Activated CD4-positive, alpha-beta T cell treated with anti-CD3 and anti-CD28 coated beads for 36 hours (primary cell): ENCODE data around the gene TENT5A. TPM values are rescaled to one million over a fixed set of nuclear protein-coding genes. Genes with fewer than 3 reads are reported as not detected.
"Not testable (repeated sequence)": the region's sequence is repeated elsewhere in the genome, so short reads cannot be mapped to it uniquely, and the experiment has no call there.

Experiments
- ATAC-seq: fragments of 200-7000 bp; cut with Tn5 transposase; one replicate; pipeline ENCODE4 v1.10.0; 2021; ENCODE audit warnings: mild to moderate bottlenecking, moderate library complexity
- CTCF ChIA-PET: fragments of 350-600 bp; sonication (Branson Sonifier 250); formaldehyde crosslinking; loops from one replicate; lab custom pipeline; 2021; ENCODE audit warnings: antibody characterized with exemption; lab: Charles Lee
- POLR2A ChIA-PET: fragments of 350-600 bp; sonication (Branson Sonifier 250); formaldehyde crosslinking; loops from one replicate; lab custom pipeline; 2021; ENCODE audit warnings: antibody characterized with exemption, inconsistent platforms; lab: Charles Lee
- DNase-seq: peaks from one replicate; pipeline ENCODE4 v3.0.0-alpha.2; 2020
- H3K27ac Mint-ChIP-seq: one replicate; pipeline ENCODE4 v1.8.0; 2021; ENCODE audit warnings: mixed read lengths
- H3K27me3 Mint-ChIP-seq: one replicate; pipeline ENCODE4 v1.8.0; 2021; ENCODE audit warnings: mixed read lengths
- H3K36me3 Mint-ChIP-seq: one replicate; pipeline ENCODE4 v1.8.0; 2021; ENCODE audit warnings: low read depth, mixed read lengths
- H3K4me1 Mint-ChIP-seq: one replicate; pipeline ENCODE4 v1.8.0; 2021; ENCODE audit warnings: mixed read lengths
- H3K4me3 Mint-ChIP-seq: one replicate; pipeline ENCODE4 v1.8.0; 2021; ENCODE audit warnings: mild to moderate bottlenecking, moderate library complexity, mixed read lengths
- H3K9me3 Mint-ChIP-seq: one replicate; pipeline ENCODE4 v1.8.0; 2021; ENCODE audit warnings: low read depth, mixed read lengths
- intact Hi-C, 2 experiments: fragments of 100-400 bp; cut with DNase I in 1 of 2; cut with micrococcal nuclease in 1 of 2; formaldehyde crosslinking; loops; one replicate each; pipeline versions ENCODE4 v1.14.2 to v1.15.1; 2022 to 2024; cut with DNase I, micrococcal nuclease
- total RNA-seq, 2 experiments: library from RNA; stranded (reverse); gene quantifications; one replicate each; pipeline ENCODE4 v1.2.3, GENCODE V29; 2021

Gene TENT5A
- total RNA-seq, 2 experiments from 2014 or later = 0.43 to 0.51 TPM

DNA sequence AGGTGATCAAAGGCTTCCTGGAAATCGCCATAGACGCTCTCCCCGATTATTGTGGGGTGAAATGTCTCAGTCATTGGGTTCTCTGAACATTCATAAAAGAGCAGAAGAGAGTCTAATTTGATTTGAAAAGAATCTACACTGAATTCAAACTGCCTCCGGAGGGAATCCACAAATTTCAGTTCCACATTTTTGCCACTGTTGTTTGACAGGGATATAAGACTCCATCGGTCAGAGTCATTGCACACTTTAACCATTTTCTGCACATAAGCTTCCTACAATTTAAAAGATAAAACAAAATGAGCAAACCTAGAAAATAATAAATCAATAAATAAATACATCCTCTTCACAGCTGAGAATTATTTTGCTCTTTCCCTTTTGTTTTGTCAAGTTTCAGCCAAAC is 2.3 kb downstream of the TENT5A start:
- Mint-ChIP-seq H3K27me3 (peaks cover 14% of the 10 kb centered on the region), H3K9me3 (no peaks in the 10 kb centered on the region), H3K4me3 (no peak overlapping the region), H3K27ac (no peak overlapping the region), H3K4me1 (peaks cover 21% of the 10 kb centered on the region), H3K36me3 (peaks cover 3% of the 10 kb centered on the region)
- ATAC-seq (no peak), DNase-seq (no peak)
- intact Hi-C loops = loop anchor here (2.0 to 10.0 kb wide), 7 partner anchors 298 to 1973 kb away; partner anchors contain the start of genes BCKDHB (in 1 of the 2), DOP1A (in 1 of the 2) and UBE3D (in 1 of the 2)
- ChIA-PET POLR2A (no interaction called here), CTCF (no interaction called here)

- POLR2A ChIA-PET = no interaction called here
- intact Hi-C loops = loop anchor here (2.0 to 10.0 kb wide), 7 partner anchors 297 to 1972 kb away; partner anchors contain the start of genes BCKDHB (in 1 of the 2), DOP1A (in 1 of the 2) and UBE3D (in 1 of the 2)
Measured at GRCh38 chr6:81749707-81750106, 2.8 kb downstream of the TENT5A start.

DNA sequence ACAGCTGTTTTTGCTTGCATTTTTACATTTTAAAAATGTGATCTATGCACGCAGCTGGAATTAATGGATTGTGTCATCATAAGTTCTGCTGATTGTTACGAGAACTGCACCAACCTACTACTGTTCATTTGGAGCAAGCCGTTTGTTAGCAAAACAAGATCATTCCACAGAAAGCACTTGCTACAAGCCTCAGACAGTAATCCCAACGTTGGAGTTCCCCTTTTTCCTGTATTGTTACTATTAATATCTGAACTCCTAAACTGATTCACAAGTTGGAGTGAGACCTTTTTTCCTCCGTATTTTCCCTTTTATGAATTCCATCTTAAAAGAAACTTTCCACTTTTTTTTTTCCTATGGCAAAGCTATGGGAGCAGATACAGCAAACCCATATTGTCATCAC is 3.5 kb downstream of the TENT5A start:
- intact Hi-C loops = no loop called here
- peaks cover 25% of the 10 kb centered on the region for H3K4me1 Mint-ChIP-seq
- no peak overlapping the region for H3K27ac Mint-ChIP-seq
- CTCF ChIA-PET = no interaction called here
- no peaks in the 10 kb centered on the region for H3K9me3 Mint-ChIP-seq
- H3K36me3 Mint-ChIP-seq = peaks cover 3% of the 10 kb centered on the region
- peaks cover 11% of the 10 kb centered on the region for H3K27me3 Mint-ChIP-seq
- POLR2A ChIA-PET = no interaction called here
- H3K4me3 Mint-ChIP-seq = no peak overlapping the region
- DNase-seq (no peak), ATAC-seq (no peak)

More at GRCh38 chr6:81749707-81750106, 2.8 kb downstream of the TENT5A start:
- Mint-ChIP-seq H3K36me3 (peaks cover 3% of the 10 kb centered on the region), H3K4me3 (no peak overlapping the region), H3K9me3 (no peaks in the 10 kb centered on the region), H3K4me1 (peaks cover 24% of the 10 kb centered on the region), H3K27me3 (peaks cover 14% of the 10 kb centered on the region), H3K27ac (no peak overlapping the region)
- CTCF ChIA-PET = no interaction called here
- no peak for DNase-seq
- no peak for ATAC-seq

DNA sequence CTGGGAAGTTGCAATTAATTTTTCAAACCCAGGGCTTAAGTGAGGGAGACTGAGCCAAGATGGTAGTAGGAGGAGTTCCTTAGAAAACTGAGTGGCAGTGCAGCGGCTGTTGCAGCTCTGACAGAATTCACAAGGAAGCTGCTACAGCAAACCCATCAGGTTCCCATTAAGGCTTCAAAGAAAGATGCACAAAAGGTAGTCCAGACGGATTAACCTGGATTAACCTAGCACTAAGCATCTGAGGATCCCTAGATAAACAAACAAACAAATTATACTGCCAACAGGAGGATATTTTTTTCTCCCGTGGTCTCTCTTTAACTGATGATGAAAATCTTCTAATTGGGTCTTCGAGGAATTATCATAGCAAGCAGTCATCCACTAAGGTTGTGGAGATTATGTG is 5.2 kb downstream of the TENT5A start:
- Mint-ChIP-seq H3K9me3 (no peaks in the 10 kb centered on the region), H3K4me1 (peaks cover 21% of the 10 kb centered on the region)
- POLR2A ChIA-PET = no interaction called here

DNA sequence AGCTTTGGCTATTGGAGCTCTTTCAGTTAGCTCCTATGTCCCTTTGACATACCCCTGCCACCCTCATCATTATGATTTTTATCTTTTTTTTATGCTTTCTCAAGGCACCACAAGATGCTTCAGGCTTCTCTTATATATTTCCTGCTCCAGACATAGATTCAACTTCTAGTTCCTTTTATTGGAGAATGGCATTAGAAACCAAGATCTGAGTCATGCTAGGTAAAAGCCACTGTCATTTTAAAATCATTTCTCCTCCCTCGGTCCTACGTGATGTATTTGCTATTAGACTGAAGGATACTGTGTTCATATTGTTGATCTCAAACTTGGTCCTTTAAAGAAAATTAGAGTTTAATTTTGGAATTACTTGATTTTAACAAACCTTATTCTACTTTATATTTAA is 8.3 kb downstream of the TENT5A start:
- intact Hi-C loops = no loop called here
- ATAC-seq = no peak
- ChIA-PET CTCF (no interaction called here), POLR2A (no interaction called here)
- Mint-ChIP-seq H3K27ac (no peak overlapping the region), H3K27me3 (no peaks in the 10 kb centered on the region), H3K9me3 (no peaks in the 10 kb centered on the region), H3K4me3 (no peak overlapping the region), H3K36me3 (peaks cover 3% of the 10 kb centered on the region), H3K4me1 (peaks cover 5% of the 10 kb centered on the region)
- no peak for DNase-seq

More for the DNA sequence above, 5.2 kb downstream of the TENT5A start:
- CTCF ChIA-PET = interaction anchor here (1.1 kb wide), 1 partner anchor 1533 kb away, joined by 5 read pairs; no protein-coding TSS in a partner anchor
- no peak overlapping the region for H3K4me3 Mint-ChIP-seq
- H3K27me3 Mint-ChIP-seq = peaks cover 11% of the 10 kb centered on the region
- H3K36me3 Mint-ChIP-seq = peaks cover 3% of the 10 kb centered on the region
- intact Hi-C loops = no loop called here
- H3K27ac Mint-ChIP-seq = no peak overlapping the region
- ATAC-seq (no peak), DNase-seq (no peak)

DNA sequence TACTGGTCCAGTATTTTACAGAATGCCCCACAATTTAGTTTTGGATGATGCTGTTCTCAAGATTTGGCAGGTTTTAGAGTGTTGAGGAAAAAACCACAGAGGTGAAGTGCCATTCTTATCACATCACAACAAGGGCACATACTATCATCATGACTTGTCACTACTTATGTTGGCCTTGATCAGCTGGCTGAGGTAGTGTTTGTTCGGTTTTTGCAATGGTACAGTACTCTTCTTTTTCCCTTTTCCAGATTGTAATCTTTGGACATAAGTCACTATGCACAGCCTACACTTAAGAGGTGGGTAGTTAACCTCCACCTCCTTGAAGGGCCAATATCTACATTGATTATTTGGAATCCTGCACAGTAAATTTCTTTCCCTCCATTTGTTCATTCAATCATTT is 8.8 kb downstream of the TENT5A start:
- no peak for DNase-seq
- Mint-ChIP-seq H3K4me1 (peaks cover 4% of the 10 kb centered on the region), H3K4me3 (no peak overlapping the region), H3K27ac (no peak overlapping the region), H3K9me3 (no peaks in the 10 kb centered on the region), H3K27me3 (no peaks in the 10 kb centered on the region), H3K36me3 (peaks cover 3% of the 10 kb centered on the region)
- ChIA-PET CTCF (no interaction called here), POLR2A (no interaction called here)
- intact Hi-C loops = no loop called here
- ATAC-seq = no peak

- Mint-ChIP-seq H3K27me3 (no peaks in the 10 kb centered on the region), H3K9me3 (no peaks in the 10 kb centered on the region), H3K36me3 (no peaks in the 10 kb centered on the region), H3K4me1 (peaks cover 4% of the 10 kb centered on the region), H3K27ac (no peak overlapping the region), H3K4me3 (no peak overlapping the region)
- intact Hi-C loops = no loop called here
- POLR2A ChIA-PET = no interaction called here
- ATAC-seq (no peak), DNase-seq (no peak)
- CTCF ChIA-PET = interaction anchor here (1.0 kb wide), 1 partner anchor 581 kb away, joined by 3 read pairs; no protein-coding TSS in a partner anchor
Measured at GRCh38 chr6:81741689-81742088, 10.8 kb downstream of the TENT5A start.

- CTCF ChIA-PET, H3K36me3 Mint-ChIP-seq, DNase-seq, H3K4me3 Mint-ChIP-seq, H3K4me1 Mint-ChIP-seq, intact Hi-C loops, H3K9me3 Mint-ChIP-seq, H3K27ac Mint-ChIP-seq, ATAC-seq, H3K27me3 Mint-ChIP-seq: not testable (repeated sequence)
- POLR2A ChIA-PET = interaction anchor here (0.6 kb wide), 1 partner anchor 66 kb away, joined by 3 read pairs; no protein-coding TSS in a partner anchor
Measured at GRCh38 chr6:81740591-81740990, 11.9 kb downstream of the TENT5A start.

GRCh38 chr6:81739230-81740195 is 13.0 kb downstream of the TENT5A start:
- Mint-ChIP-seq H3K4me3 (no peak overlapping the region), H3K27ac (no peak overlapping the region), H3K9me3 (no peaks in the 10 kb centered on the region), H3K27me3 (no peaks in the 10 kb centered on the region), H3K4me1 (peaks cover 2% of the 10 kb centered on the region), H3K36me3 (no peaks in the 10 kb centered on the region)
- ChIA-PET POLR2A (interaction anchor here (0.6 kb wide), 1 partner anchor 65 kb away, joined by 3 read pairs; no protein-coding TSS in a partner anchor), CTCF (no interaction called here)
- DNase-seq (no peak), ATAC-seq (no peak)
- intact Hi-C loops = no loop called here

GRCh38 chr6:81736428-81736827 is 16.1 kb downstream of the TENT5A start:
- CTCF ChIA-PET = interaction anchor here (0.8 kb wide), 1 partner anchor 17 kb away, joined by 3 read pairs; no protein-coding TSS in a partner anchor

GRCh38 chr6:81735756-81736380 is 16.6 kb downstream of the TENT5A start:
- no peak for DNase-seq
- Mint-ChIP-seq H3K27ac (no peak overlapping the region), H3K9me3 (no peaks in the 10 kb centered on the region), H3K4me3 (no peak overlapping the region), H3K27me3 (no peaks in the 10 kb centered on the region), H3K4me1 (no peaks in the 10 kb centered on the region), H3K36me3 (no peaks in the 10 kb centered on the region)
- CTCF ChIA-PET = interaction anchor here (0.6 kb wide), 1 partner anchor 44 kb away, joined by 3 read pairs; no protein-coding TSS in a partner anchor
- ATAC-seq = no peak
- POLR2A ChIA-PET = interaction anchor here (0.8 kb wide), 1 partner anchor 11 kb away, joined by 3 read pairs; no protein-coding TSS in a partner anchor
- intact Hi-C loops = no loop called here

More at GRCh38 chr6:81736428-81736827, 16.1 kb downstream of the TENT5A start:
- POLR2A ChIA-PET = no interaction called here
- Mint-ChIP-seq H3K9me3 (no peaks in the 10 kb centered on the region), H3K27me3 (no peaks in the 10 kb centered on the region), H3K27ac (no peak overlapping the region), H3K36me3 (no peaks in the 10 kb centered on the region), H3K4me3 (no peak overlapping the region), H3K4me1 (no peaks in the 10 kb centered on the region)
- no peak for DNase-seq
- intact Hi-C loops = no loop called here
- no peak for ATAC-seq
